GM21723 (cell line): ENCODE results near the gene FN3K.

Experiments
- ATAC-seq: cut with Tn5 transposase; IDR thresholded peaks from one replicate; pipeline ENCODE4 v1.9.1; 2021; ENCODE audit warnings: mild to moderate bottlenecking, moderate library complexity; ENCODE audit not compliant: unreplicated experiment

The FN3K gene

DNA sequence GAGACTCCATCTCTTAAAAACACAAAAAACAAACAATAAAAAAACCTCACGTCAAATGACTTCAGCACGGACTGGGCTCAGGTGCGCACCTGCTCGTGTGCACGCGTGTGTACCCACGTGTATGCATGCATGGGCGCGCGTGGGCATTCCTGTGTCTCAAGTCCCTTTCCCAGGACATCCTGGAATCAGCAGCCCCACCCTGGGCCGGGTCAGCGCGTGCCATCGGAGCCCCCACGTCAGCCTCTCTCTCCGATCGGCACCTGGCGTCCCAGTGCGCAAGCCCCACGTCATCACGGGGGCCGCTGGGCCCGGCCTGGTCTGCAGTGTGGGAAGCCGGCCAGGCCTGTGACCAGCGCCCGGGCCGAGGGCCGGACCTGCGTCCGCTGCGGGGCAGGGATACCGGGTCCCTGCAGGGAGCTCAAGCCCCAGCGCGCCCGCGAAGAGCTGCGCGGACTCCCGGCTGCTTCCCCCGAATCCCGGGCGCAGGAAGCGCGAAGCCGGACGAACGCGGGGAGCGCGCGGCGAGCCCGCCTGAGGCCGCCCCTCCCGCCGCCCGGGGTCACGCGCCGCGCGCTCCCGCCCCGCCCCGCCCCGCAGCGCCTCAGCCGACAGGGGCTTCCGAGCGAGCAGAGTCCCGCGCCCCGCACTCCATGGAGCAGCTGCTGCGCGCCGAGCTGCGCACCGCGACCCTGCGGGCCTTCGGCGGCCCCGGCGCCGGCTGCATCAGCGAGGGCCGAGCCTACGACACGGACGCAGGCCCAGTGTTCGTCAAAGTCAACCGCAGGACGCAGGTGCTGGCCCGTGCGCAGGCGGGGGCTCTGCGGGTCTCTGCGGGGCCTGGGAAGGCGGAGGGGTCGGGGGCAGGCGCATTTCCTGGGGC lies at the start of gene FN3K:
TSS of gene FN3K (plus strand) at position 629 of the 880 bp plus-strand sequence. CDS start at position 651, 22 bp downstream.
- ATAC-seq: no peak

DNA sequence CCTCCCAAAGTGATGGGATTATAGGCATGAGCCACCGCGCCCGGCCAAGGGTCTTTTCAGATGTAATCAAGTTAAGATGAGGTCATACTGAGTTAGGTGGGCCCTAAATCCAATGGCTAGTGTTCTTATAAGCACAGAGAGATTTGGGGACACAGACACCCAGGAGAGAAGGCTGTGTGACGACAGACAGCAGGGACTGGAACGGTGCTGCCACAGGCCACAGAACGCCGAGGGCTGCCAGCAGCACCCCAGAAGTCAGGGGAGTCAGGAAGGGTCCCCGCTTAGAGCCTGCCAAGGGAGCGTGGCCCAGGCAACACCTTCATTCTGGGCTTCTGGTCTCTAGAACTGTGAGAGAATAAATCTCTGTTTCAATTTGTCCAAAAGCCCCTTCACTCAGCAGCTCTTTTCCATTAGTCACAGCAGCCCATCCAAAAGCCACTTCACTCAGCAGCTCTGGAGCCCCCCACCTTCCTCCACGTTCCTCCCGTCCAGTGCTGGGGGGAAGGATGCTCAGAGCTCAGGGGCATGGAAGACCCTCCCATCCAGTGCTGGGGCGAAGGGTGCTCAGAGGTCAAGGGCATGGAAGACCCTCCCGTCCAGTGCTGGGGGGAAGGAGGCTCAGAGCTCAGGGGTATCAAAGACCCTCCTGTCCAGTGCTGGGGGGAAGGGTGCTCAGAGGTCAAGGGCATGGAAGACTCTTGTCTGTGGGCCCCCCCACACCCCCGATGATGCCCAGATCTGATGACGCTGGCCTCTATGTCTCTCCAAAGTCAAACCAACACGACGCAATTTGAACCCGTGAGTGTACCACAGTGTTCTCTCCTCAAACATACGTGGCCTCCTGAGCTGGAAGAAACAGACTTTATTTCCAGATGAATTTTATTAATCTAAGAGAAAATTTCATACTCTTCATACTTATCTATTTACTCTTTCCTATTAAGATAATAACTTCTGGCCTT lies 48.8 kb upstream of the FN3K start:
- ATAC-seq: no peak

DNA sequence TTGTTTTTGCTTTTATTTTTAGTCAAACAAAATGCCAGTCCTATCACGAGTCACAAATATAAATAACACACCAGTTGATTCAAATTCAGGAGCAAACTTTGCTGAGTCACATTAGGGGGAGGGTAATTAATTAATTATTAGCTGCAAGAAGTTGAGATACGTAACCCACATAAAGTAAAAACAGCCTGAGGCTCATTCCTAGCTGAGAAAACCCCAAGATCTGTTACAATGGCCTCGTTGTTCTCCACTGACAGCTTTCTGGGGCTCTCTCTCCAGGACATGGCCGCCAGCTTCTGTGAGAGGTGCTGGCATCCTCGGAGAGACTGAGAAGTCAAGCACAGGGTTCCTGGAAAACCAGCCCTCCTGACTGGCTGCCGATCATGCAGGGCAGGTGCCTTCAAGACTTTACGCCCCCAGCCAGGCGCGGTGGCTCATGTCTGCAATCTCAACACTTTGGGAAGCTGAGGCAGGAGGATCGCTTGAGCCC lies 48.0 kb upstream of the FN3K start:
- no peak for ATAC-seq

DNA sequence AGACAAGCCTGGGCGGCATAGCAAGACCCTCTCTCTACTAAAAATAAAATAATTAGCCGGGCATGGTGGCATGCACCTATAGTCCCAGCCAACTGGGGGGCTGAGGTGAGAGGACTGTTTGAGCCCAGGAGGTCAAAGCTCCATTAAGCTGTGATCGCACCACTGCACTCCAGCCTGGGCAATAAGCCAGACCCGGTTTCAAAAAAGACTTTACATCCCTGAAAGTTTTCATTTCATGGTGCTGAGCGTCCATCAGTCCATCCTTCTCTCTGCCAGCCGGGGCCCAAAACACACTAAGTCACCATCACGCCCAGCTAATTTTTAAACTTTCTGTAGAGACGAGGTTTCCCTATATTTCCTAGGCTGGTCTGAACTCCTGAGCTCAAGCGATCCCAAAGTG lies 47.5 kb upstream of the FN3K start:
- no peak for ATAC-seq

DNA sequence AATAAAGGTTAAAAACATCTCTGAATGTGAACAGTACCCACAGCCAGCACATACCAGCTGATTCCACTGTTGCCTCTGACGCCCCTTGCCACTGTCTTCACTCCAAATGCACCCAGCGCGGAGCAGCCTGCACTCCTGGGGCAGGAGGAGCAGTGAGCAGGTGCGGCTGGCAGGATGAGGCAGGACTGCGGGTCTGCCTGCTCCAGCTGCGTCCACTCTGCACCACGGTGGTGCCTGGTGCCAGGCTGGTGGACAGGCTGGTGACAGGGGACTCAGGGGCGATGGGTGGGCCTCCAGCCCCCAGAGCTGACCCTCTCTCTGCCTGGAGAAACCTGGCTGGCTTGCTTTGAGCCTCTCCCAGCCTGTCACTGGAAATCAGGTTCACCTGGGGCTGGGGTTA lies 46.3 kb upstream of the FN3K start:
- no peak for ATAC-seq

DNA sequence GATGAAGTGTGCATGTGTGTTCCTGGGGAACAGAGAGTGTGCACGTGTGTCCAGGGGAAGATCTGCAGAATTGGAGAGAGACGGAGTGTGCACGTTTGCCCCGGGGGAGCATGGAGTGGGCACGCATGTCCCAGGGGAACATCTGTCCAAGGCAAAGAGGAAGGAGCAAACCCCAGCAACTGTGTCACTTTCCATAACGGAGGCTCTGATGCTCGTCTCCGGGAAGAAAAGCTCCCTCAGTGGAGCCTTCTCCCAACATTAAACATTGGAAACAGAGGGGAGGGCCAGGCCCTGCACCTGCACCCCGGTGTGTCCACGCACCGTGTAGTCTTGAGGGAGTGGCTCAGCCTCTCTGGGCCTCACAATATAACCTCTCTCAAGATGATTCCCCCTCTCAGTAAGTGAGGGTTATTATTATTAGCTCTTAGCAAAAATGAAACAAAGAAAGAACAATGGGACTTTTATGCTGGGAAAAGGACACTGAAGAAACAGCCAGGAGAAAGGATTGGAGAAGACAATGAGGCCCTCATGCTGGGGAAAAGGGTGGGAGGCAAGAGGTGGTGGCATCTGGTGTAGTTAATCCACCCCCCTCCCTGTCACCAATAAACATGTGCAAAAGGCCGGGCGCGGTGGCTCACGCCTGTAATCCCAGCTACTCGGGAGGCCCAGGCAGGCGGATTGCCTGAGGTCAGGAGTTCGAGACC lies 44.5 kb upstream of the FN3K start:
- ATAC-seq: no peak

DNA sequence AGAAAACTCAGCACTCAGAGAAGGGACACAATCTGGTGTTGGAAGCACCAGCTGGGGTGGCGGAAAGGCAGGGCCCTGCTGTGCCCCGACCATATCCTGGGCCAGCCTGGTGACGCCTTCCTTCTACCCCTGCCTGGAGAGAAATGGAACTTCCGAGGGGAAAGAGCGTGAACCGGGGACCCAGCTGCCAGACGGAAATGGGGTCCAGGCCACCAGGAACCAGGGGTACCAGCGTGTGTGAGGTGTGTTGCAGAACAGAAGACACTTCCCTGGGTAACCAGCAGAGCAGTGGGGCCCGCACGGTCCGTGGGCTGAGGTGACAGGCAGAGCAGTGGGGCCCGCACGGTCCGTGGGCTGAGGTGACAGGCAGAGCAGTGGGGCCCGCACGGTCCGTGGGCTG lies 43.7 kb upstream of the FN3K start:
- no peak for ATAC-seq

DNA sequence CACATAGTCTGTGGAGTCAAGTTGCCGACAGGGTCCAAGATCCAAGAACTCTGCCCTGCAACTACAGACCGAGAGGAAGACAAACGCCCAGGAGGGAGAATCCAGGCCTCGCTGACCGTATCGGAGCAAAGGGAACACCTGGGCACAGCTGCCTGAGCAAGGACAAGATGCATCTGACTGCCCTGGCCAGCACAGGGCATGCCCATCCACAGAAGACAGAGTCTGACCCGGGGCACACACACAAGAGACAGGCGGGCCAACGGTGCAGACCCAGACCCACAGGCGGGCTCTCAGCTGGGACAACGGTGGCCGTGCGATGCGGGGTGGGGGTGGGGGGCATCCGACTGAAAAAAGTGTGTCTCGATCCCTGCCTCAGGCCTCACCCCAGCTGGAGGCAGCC lies 43.1 kb upstream of the FN3K start:
- ATAC-seq: no peak

DNA sequence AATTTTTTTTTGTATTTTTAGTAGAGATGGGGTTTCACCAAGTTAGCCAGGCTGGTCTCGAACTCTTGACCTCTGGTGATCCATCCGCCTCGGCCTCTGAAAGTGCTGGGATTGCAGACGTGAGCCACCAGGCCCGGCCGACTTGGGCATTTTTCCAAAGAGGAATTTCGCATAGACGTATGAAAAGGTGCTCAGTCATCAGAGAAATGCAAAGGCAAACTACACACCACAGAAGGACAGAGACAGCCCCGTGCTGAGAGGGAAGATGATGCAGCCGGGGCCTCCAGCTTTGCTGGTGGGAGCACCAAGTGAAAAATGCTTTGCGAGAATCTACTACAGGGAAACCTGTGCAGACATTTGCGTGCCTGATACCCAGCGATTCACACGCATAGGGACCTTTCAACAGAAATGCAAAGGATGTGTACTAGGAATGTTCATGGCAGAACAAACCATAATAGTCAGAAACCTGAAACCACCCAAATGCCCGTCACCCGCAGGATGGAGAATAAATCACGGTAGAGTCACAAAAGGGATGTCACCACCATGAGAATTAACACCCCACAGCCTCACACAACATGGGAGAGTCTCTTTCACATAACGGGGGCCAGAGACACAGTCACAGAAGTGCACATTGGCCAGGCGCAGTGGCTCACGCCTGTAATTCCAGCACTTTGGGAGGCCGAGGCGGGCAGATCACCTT lies 42.1 kb upstream of the FN3K start:
- no peak for ATAC-seq

DNA sequence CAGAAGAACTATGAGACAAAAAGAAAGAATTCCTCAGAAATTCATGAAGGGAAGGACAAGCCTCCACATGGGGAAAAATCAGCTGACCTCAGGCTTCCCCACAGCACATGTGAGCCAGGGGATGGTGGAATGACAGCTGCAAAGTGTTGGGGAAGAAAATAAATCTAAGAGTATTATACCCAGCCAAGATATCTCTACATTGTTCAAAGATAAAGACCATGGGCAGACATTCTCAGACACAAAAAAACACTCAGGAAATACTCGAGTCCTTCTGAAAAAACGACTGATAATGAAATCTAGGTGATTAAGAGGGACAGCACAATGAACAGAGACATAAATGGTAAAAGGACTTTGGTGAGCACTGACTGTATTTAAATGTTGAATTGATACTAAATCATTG lies 40.8 kb upstream of the FN3K start:
- no peak for ATAC-seq

DNA sequence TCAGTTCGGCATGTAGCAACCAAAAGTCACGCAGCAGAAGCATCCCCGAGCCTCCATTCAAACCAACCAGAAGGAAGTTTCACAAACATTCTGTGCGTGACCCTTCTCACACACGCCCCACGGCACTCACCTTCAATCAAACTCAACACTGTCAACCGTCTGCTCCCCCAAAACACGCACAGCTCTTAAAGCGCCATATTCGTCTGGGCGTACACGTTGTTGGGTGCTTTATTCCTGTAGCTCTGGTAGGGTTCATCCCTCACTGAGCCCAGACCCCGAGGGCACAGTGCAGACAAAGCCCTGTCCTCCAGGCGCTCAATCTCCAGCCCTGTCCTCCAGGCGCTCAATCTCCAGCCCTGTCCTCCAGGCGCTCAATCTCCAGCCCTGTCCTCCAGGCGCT lies 39.2 kb upstream of the FN3K start:
- ATAC-seq: no peak

DNA sequence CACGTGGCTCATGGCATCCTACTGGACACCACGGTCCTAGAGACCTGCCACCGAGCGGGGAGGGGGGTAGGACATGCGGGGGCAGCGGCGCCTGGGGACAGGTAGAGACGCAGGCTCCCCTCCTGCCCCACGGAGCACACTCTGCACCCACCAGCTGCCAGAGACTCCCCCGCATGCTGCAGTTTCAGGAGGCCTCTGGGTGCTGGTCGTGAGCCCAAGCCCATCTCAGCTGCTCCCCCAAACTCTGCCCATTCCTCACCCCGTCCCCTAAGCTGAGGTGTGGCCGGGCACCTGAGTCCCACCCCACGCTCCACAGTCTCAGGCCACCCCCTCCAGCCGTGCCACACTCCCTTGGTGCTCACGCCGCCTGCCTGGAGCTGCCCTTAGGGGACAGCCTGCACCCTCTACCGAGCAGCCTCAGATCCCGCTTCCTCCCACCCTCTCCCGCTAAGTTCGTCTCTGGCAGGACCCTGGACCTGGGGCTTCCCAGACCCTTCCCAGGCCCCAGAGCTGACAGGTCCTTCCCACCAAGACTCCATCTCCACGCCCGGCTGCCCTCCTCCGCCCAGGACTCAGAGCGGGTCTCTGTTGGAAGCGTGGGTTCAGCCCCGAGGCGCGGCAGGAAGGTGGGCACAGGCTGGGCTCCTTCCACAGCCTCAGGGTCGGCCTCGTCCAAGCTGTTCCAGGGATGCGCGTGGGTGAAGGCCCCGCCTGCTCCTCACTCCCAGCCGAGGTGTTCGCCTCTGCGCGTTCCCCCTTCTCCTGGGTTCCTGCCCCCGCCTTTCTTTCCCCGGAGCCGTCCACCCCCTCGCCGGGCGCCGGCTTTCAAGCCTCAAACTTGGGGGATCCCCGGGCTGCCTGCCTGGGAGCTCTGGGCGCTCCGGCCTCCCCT lies 38.3 kb upstream of the FN3K start:
- no peak for ATAC-seq

DNA sequence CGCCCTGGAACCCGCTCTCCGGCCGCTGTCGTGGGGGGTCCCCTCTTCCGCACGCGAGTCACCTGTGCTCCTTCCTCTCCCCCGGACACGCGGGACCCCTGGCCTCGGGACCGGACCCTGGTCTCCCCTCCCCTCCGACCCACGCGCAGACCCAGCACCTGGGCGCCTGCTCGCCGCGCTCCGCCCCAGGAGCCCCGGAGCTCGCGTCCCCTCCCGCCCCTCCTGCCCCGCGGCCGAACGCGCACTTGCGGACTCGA lies 37.7 kb upstream of the FN3K start:
- ATAC-seq: no peak

DNA sequence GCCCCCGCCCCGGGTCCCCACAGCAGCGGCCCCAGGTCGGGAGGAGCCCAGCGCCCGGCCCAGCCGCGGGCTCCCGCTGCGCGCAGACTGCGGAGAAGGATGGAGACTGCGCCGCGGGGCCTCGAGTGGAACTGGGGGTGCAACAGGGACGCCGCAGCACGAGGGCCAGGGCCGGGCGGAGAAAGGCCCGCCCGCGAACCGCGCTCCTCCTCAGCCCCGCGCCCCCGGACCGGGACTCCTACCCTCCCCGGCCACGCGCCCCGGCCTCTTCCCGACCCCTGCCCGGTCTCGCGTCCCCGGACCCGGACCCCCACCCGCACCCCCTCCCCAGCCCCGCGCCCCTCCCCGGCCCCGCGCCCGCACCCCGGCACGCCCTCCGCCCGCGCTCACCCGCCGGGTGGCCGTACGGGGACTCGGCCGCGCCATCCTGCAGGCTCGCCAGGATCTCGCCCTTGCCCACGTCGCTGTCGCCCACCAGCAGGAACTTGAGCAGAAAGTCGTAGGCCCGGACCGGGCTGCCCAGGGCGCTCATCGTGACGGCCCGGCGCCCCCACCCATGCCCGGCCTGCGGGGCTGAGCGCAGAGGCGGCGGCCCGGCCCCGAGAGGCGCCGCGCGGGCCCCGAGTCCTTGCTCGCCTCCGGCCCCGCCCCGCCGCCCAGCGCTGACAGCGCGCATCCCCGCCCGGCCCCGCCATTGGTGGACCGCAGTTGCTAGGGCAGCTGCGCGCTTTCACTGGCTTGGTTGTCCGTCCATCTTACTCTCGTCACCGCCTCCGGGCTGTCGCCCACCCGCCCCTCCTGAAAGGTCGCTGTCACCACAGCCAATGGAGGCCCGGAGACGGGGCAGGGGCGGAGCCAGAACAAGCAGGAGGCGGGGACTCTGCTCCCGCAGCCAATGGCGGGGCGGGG lies 37.1 kb upstream of the FN3K start, which contains the start of gene RAB40B:
TSS of gene RAB40B (minus strand) at position 634 of the 909 bp plus-strand sequence. CDS start at position 532, 102 bp downstream.
- ATAC-seq: peak; percentile 95

DNA sequence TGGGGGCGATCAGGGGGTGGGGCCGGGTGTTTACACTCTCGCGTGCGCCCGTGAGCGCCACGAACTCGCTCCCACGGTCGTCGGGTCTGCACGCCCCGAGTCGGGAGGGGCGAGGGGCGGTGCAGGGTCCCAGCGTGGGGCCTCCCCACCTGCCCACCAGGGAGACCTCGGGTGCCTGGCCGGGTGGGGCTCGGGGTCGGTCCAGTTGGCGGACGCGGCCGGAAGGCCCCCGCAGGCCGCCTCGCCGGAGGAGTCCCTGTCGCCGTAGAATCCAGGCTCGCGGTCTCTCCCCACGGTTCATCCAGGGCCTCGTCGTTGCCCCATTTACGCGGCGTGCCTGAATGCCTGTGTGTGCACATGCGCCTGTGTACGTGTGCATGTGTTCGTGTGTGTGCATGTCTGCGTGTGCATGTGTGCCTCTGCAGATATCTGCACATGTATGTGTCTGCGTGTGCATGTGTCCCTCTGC lies 36.4 kb upstream of the FN3K start:
- ATAC-seq: peak; percentile 20

DNA sequence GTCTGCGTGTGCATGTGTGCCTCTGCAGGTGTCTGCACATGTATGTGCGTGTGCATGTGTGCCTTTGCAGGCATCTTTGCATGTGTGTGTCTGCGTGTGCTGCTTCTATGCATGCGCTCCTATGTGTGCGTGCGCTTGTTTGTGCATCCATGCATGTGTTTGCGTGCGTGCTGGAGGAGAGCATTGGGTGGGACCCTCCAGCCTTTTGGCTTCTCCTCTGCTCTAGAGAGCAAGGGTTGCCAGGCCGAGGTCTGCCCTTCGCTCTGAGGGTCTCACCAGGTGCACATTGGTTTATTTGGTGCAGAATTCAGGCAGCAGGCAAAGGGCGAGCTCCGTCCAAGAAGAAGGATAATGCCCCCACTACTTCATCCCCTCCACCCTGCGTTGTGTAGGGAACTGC lies 35.9 kb upstream of the FN3K start:
- ATAC-seq: no peak

DNA sequence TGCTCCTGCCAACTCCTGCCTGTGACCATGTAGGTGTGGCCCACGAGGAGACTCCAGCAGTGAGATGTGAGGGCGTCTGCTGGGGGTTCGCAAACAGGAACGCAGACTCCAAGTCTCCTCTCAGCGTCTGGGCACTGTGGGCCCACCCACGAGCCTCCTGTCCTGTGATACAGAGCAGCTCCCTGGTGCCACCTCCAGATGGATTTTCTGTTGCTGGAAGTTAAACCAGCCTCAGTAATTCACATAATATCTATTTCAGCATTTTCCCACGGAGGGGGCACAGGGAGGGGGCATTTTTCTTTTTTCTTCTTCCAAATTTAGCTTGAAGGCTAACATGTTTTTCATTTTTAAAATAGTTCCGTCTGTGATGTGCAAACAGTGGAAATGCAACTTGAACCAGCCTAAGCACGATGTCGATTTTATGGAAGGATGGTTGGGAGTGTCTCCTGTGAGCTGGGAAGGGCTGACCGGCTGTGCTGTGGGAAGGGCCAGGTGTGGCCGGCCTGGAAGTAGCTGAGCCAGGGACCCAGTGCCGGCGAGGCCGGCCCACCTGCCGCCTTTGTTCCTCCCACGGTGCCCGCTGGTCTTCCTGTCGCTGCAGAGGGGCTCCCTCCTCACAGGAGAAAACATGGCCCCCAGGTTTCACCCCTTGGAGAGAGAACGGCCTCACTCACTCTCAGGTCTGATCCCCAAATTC lies 33.0 kb upstream of the FN3K start:
- ATAC-seq: no peak
